ENCODE measurements around the gene NTPCR. TPM values are rescaled to one million over a fixed set of nuclear protein-coding genes. Genes with fewer than 3 reads are reported as not detected.
"Not testable (repeated sequence)": the region's sequence is repeated elsewhere in the genome, so short reads cannot be mapped to it uniquely, and the experiment has no call there.

Gene NTPCR
- total and polyA plus RNA-seq, 4 experiments from 2014 or later = 16.0 to 61.6 (median 24.3) TPM

DNA sequence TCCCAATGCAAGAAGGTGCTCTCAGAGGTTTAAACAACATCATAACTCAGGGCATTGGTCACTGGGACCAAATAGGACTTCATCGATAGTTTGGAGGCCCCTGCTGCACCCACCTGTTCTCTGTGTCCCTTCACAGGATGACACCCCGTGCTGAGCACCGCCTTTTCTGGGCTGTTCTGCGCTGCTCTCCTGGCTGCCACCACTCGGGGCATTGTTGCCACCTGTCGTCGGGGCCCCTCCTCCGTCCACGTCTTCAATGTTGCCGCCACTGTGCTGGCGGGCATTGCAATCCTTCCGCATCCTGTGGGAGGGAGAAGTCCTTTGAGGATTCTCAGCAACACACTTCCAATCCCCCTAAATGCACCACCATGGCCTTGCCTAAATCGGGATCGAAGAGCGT is 47.7 kb downstream of the NTPCR start:
- no peak overlapping the region for H3K4me3 Mint-ChIP-seq
- Histone ChIP-seq H3K4me3 (ENCODE audit: low read length in 2 of 2) (no peak overlapping the region), H3K27ac (ENCODE audit: low read depth, low read length) (no peak overlapping the region), H3K36me3 (ENCODE audit: insufficient read depth, low read length) (peaks cover 27% of the 10 kb centered on the region), H3K4me1 (ENCODE audit: insufficient read depth, low read length) (no peaks in the 10 kb centered on the region), H3K27me3 (ENCODE audit: insufficient read depth, low read length) (no peaks in the 10 kb centered on the region), H3K9me3 (ENCODE audit: control insufficient read depth in 1 of 2, low read length in 2 of 2) (no peaks in the 10 kb centered on the region)
- peaks cover 79 to 89% of the 10 kb centered on the region in 2 donors for H3K36me3 Mint-ChIP-seq
- peaks cover 0 to 13% (median 9%) of the 10 kb centered on the region in 8 donors for H3K9me3 Mint-ChIP-seq
- POLR2A ChIA-PET (ENCODE audit: partially characterized antibody) = no interaction called here
- H3K4me1 Mint-ChIP-seq = no peaks in the 10 kb centered on the region
- DNase-seq = no peak
- H3K27me3 Mint-ChIP-seq = no peaks in the 10 kb centered on the region
- intact Hi-C loops (cut with micrococcal nuclease) = no loop called here
- no peak overlapping the region for H3K27ac Mint-ChIP-seq
- CTCF ChIA-PET (ENCODE audit: partially characterized antibody) = no interaction called here

DNA sequence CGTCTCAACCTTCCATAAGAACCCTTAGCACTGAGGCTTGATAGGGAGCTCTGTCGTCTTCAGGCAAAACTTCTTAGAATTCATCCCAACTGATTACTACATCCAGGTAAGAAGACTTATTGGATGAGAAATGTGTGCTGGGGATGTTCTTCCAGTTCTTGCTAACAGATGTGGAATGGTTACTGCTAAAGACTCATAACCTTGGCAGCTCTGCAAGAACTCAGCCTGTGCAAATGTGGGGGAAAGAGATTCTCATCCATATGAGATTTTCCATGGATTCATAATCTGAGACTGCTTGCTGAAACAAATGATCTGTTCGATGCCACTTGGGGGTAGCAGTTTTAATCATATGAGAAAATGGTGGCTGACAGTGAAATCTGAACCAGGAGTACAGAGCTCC is 48.2 kb downstream of the NTPCR start:
- Mint-ChIP-seq H3K36me3 (peaks cover 78 to 89% of the 10 kb centered on the region in 2 donors), H3K9me3 (peaks cover 0 to 11% (median 6%) of the 10 kb centered on the region in 8 donors), H3K4me3 (no peak overlapping the region), H3K4me1 (no peaks in the 10 kb centered on the region), H3K27me3 (no peaks in the 10 kb centered on the region), H3K27ac (no peak overlapping the region)
- DNase-seq = no peak
- H3K9me3 ChIP-seq (ENCODE audit: control insufficient read depth in 1 of 2, low read length in 2 of 2) = no peaks in the 10 kb centered on the region
- no peak overlapping the region for H3K27ac ChIP-seq (ENCODE audit: low read depth, low read length)
- no peaks in the 10 kb centered on the region for H3K4me1 ChIP-seq (ENCODE audit: insufficient read depth, low read length)
- POLR2A ChIA-PET (ENCODE audit: partially characterized antibody) = no interaction called here
- H3K27me3 ChIP-seq (ENCODE audit: insufficient read depth, low read length) = no peaks in the 10 kb centered on the region
- CTCF ChIA-PET (ENCODE audit: partially characterized antibody) = no interaction called here
- H3K36me3 ChIP-seq (ENCODE audit: insufficient read depth, low read length) = peaks cover 27% of the 10 kb centered on the region
- intact Hi-C loops (cut with micrococcal nuclease) = no loop called here
- H3K4me3 ChIP-seq (ENCODE audit: low read length in 2 of 2) = no peak overlapping the region

DNA sequence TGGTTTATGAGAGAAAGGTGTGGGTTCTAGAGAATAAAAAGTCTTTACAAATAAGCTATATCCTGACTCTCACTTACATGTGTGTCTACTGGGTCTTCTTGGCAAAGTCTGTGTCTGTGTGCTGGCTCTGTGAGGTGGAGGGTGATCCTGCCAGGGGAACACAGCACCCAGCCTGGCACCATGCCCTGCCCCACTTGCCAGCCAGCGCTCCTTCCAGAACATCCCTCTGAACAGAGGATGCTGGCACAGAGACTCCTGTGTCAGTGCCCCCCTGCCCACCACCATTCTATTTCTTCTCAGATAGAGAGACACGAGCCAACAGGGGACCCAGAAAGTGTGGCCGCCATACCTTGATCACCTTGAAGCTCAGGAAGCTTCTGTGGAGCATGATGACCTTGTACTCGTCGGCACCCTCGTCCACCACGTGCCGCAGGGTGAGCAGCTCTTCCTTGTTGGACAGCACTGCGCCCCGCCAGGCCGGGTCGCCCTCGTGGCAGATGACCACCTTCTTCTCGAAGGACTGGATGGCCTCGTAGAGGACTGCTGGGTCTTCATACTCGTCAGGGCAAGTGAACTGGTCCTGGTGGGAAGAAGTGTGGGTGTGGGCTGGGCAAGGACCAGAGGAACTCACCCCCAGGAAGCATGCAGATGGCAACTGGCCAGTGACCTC is 49.7 kb downstream of the NTPCR start:
- Histone ChIP-seq H3K27me3 (ENCODE audit: insufficient read depth, low read length) (no peaks in the 10 kb centered on the region), H3K4me3 (ENCODE audit: low read length in 2 of 2) (no peak overlapping the region), H3K9me3 (ENCODE audit: control insufficient read depth in 1 of 2, low read length in 2 of 2) (no peaks in the 10 kb centered on the region), H3K36me3 (ENCODE audit: insufficient read depth, low read length) (peaks cover 27% of the 10 kb centered on the region), H3K27ac (ENCODE audit: low read depth, low read length) (no peak overlapping the region), H3K4me1 (ENCODE audit: insufficient read depth, low read length) (no peaks in the 10 kb centered on the region)
- no peak for DNase-seq
- no peaks in the 10 kb centered on the region for H3K4me1 Mint-ChIP-seq
- H3K36me3 Mint-ChIP-seq = peaks cover 74 to 86% of the 10 kb centered on the region in 2 donors
- POLR2A ChIA-PET (ENCODE audit: partially characterized antibody) = no interaction called here
- H3K27ac Mint-ChIP-seq = no peak overlapping the region
- H3K27me3 Mint-ChIP-seq = no peaks in the 10 kb centered on the region
- H3K9me3 Mint-ChIP-seq = peaks cover 0 to 4% (median 0%) of the 10 kb centered on the region in 8 donors
- no peak overlapping the region for H3K4me3 Mint-ChIP-seq
- CTCF ChIA-PET (ENCODE audit: partially characterized antibody) = no interaction called here
- intact Hi-C loops (cut with micrococcal nuclease) = no loop called here

DNA sequence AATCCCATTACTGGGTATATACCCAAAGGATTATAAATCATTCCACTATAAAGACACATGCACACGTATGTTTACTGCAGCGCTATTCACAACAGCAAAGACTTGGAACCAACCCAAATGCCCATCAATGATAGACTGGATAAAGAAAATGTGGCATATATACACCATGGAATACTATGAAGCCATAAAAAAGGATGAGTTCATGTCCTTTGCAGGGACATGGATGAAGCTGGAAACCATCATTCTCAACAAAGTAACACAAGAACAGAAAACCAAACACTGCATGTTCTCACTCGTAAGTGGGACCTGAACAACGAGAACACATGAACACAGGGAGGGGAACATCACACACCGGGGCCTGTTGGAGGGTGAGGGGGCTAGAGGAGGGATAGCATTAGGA is 53.2 kb downstream of the NTPCR start:
- H3K9me3 Mint-ChIP-seq; intact Hi-C loops (cut with micrococcal nuclease); H3K27me3 ChIP-seq (ENCODE audit: insufficient read depth, low read length); DNase-seq; CTCF ChIA-PET (ENCODE audit: partially characterized antibody); H3K4me1 ChIP-seq (ENCODE audit: insufficient read depth, low read length); H3K27ac ChIP-seq (ENCODE audit: low read depth, low read length); POLR2A ChIA-PET (ENCODE audit: partially characterized antibody); H3K27me3 Mint-ChIP-seq; H3K4me3 Mint-ChIP-seq; H3K9me3 ChIP-seq (ENCODE audit: control insufficient read depth in 1 of 2, low read length in 2 of 2); H3K4me1 Mint-ChIP-seq; H3K4me3 ChIP-seq (ENCODE audit: low read length in 2 of 2); H3K27ac Mint-ChIP-seq: not testable (repeated sequence)
- H3K36me3 Mint-ChIP-seq = peaks cover 69 to 73% of the 10 kb centered on the region in 2 donors
- H3K36me3 ChIP-seq (ENCODE audit: insufficient read depth, low read length) = peaks cover 11% of the 10 kb centered on the region

DNA sequence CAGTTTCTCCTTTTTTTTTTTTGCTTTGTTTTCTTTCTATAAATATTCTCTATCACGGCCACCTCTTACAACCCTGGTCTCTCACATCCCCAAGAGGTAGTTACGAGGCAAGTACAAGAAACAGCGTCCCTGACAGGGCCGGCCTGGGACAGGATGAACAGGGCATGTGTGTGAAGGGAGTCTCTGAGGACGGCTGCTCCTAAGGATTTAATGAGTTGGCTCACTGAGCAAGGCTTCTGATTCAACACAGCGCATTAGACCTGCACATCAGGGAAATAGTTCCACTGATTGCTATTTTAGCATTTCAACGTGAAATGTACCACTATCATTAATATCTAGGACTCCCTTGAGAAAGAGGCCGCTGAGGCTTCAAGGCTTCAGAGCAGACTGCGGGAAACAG is 54.0 kb downstream of the NTPCR start:
- Histone ChIP-seq H3K36me3 (ENCODE audit: insufficient read depth, low read length) (peaks cover 6% of the 10 kb centered on the region), H3K27ac (ENCODE audit: low read depth, low read length) (no peak overlapping the region), H3K4me1 (ENCODE audit: insufficient read depth, low read length) (no peaks in the 10 kb centered on the region), H3K4me3 (ENCODE audit: low read length in 2 of 2) (no peak overlapping the region), H3K27me3 (ENCODE audit: insufficient read depth, low read length) (no peaks in the 10 kb centered on the region), H3K9me3 (ENCODE audit: control insufficient read depth in 1 of 2, low read length in 2 of 2) (no peaks in the 10 kb centered on the region)
- Mint-ChIP-seq H3K36me3 (peaks cover 68% of the 10 kb centered on the region in 2 donors), H3K4me3 (no peak overlapping the region), H3K9me3 (peaks cover 0 to 3% (median 0%) of the 10 kb centered on the region in 8 donors), H3K27ac (no peak overlapping the region), H3K4me1 (no peaks in the 10 kb centered on the region), H3K27me3 (no peaks in the 10 kb centered on the region)
- no peak for DNase-seq
- intact Hi-C loops (cut with micrococcal nuclease) = no loop called here
- CTCF ChIA-PET (ENCODE audit: partially characterized antibody) = no interaction called here
- POLR2A ChIA-PET (ENCODE audit: partially characterized antibody) = no interaction called here

DNA sequence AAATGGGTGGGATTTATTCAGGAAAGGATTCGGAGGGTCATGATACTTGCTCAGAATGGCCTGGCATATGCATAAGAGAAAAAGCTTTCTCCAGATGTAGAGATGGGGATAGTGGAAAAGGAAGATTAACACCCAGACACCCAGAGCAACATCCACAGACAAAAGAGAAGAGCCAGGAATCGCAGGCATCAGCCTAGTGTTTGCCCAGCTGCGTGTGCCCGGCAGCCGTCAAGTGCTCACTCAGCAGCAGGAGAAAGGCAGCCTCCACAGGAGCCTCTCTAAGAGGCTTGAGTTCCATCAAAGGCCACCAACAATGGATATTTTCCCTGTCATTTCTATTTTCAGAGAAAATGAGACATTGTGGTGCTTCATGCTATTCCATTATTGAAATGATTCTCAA is 54.7 kb downstream of the NTPCR start:
- H3K27me3 ChIP-seq (ENCODE audit: insufficient read depth, low read length) = no peaks in the 10 kb centered on the region
- no peaks in the 10 kb centered on the region for H3K4me1 ChIP-seq (ENCODE audit: insufficient read depth, low read length)
- peaks cover 6% of the 10 kb centered on the region for H3K36me3 ChIP-seq (ENCODE audit: insufficient read depth, low read length)
- intact Hi-C loops (cut with micrococcal nuclease) = no loop called here
- DNase-seq = no peak
- H3K4me3 ChIP-seq (ENCODE audit: low read length in 2 of 2) = no peak overlapping the region
- no peaks in the 10 kb centered on the region for H3K9me3 ChIP-seq (ENCODE audit: control insufficient read depth in 1 of 2, low read length in 2 of 2)
- Mint-ChIP-seq H3K27ac (no peak overlapping the region), H3K27me3 (no peaks in the 10 kb centered on the region), H3K36me3 (peaks cover 66 to 67% of the 10 kb centered on the region in 2 donors), H3K4me3 (no peak overlapping the region), H3K4me1 (no peaks in the 10 kb centered on the region), H3K9me3 (peaks cover 0 to 3% (median 0%) of the 10 kb centered on the region in 8 donors)
- no peak overlapping the region for H3K27ac ChIP-seq (ENCODE audit: low read depth, low read length)
- POLR2A ChIA-PET (ENCODE audit: partially characterized antibody) = no interaction called here
- CTCF ChIA-PET (ENCODE audit: partially characterized antibody) = interaction anchor here (1.5 kb wide), 1 partner anchor 15 kb away, joined by 4 read pairs; no protein-coding TSS in a partner anchor

DNA sequence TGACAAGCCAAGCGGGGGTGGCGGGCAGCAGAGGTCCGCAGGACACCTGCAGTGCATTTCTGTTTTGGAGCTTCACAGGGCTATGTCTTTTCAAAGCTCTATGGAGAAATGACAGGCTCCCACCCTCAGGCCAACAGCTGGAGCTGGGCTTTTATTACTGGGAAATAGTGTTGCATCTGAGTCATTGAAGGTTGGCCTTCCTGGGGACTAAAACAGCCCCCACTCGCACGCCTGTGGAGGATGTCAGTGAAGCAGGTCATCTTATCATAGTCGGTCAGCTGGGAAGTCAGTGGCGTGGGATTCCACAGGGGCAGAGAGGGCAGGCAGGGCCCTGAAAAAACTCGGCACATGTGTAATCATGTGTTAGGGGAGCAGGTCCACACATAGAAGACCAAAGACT is 55.3 kb downstream of the NTPCR start:
- Mint-ChIP-seq H3K9me3 (peaks cover 0 to 3% (median 0%) of the 10 kb centered on the region in 8 donors), H3K27ac (no peak overlapping the region), H3K4me3 (no peak overlapping the region), H3K27me3 (no peaks in the 10 kb centered on the region), H3K4me1 (no peaks in the 10 kb centered on the region), H3K36me3 (peaks cover 63% of the 10 kb centered on the region in 2 donors)
- CTCF ChIA-PET (ENCODE audit: partially characterized antibody) = interaction anchor here (1.5 kb wide), 1 partner anchor 15 kb away, joined by 4 read pairs; no protein-coding TSS in a partner anchor
- DNase-seq = no peak
- H3K4me1 ChIP-seq (ENCODE audit: insufficient read depth, low read length) = no peaks in the 10 kb centered on the region
- H3K27ac ChIP-seq (ENCODE audit: low read depth, low read length) = no peak overlapping the region
- no peak overlapping the region for H3K4me3 ChIP-seq (ENCODE audit: low read length in 2 of 2)
- POLR2A ChIA-PET (ENCODE audit: partially characterized antibody) = no interaction called here
- no peaks in the 10 kb centered on the region for H3K9me3 ChIP-seq (ENCODE audit: control insufficient read depth in 1 of 2, low read length in 2 of 2)
- peaks cover 3% of the 10 kb centered on the region for H3K36me3 ChIP-seq (ENCODE audit: insufficient read depth, low read length)
- no peaks in the 10 kb centered on the region for H3K27me3 ChIP-seq (ENCODE audit: insufficient read depth, low read length)
- intact Hi-C loops (cut with micrococcal nuclease) = no loop called here

Data from CD4-positive, alpha-beta memory T cell (primary cell).